Neural cell (in vitro differentiated cells): Measurements from ENCODE around the gene PERCC1. TPM values are rescaled to one million over a fixed set of nuclear protein-coding genes. Genes with fewer than 3 reads are reported as not detected.

ENCODE experiments used
- H2AFZ ChIP-seq: fragments of 200-600, 300-800 bp; sonication (generic), shearing (Covaris generic); 2 replicates; pipeline ENCODE4 v1.6.0; 2014; ENCODE audit warnings: low read depth, mild to moderate bottlenecking, antibody characterized with exemption, low read length, moderate library complexity
- H3F3A ChIP-seq: fragments of 200-600 bp; shearing (Covaris generic); 2 replicates; pipeline ENCODE4 v1.6.1; 2016; ENCODE audit warnings: mild to moderate bottlenecking, moderate library complexity, mixed read lengths, antibody characterized with exemption, low read length; ENCODE audit not compliant: insufficient read depth, poor library complexity, severe bottlenecking
- H3K27ac ChIP-seq: fragments of 200-600, 300-800 bp; sonication (generic), shearing (Covaris generic); 2 replicates; pipeline ENCODE4 v1.5.1; 2014; ENCODE audit warnings: mild to moderate bottlenecking, low read length, moderate library complexity
- H3K27me3 ChIP-seq: fragments of 300-800, 200-600 bp; sonication (generic), shearing (Covaris generic); 2 replicates; pipeline ENCODE4 v1.6.0; 2014; ENCODE audit warnings: mild to moderate bottlenecking, low read depth, low read length, moderate library complexity; ENCODE audit not compliant: insufficient read depth
- H3K36me3 ChIP-seq: fragments of 300-800, 200-600 bp; sonication (generic), shearing (Covaris generic); 2 replicates; pipeline ENCODE4 v1.5.1; 2014; ENCODE audit warnings: mild to moderate bottlenecking, antibody characterized with exemption, low read length, moderate library complexity; ENCODE audit not compliant: insufficient read depth
- H3K4me2 ChIP-seq: fragments of 300-800, 200-600 bp; sonication (generic), shearing (Covaris generic); 2 replicates; pipeline ENCODE4 v1.6.0; 2014; ENCODE audit warnings: mild to moderate bottlenecking, low read length
- H3K4me3 ChIP-seq: fragments of 300-800, 200-600 bp; sonication (generic), shearing (Covaris generic); 2 replicates; pipeline ENCODE4 v1.5.1; 2014; ENCODE audit warnings: mild to moderate bottlenecking, low read length, moderate library complexity
- H3K79me2 ChIP-seq: fragments of 200-600 bp; shearing (Covaris generic); replicated peaks from 2 replicates; pipeline ENCODE4 v1.6.0; 2014; ENCODE audit warnings: mild to moderate bottlenecking, low read length, moderate library complexity; ENCODE audit not compliant: insufficient read depth
- H3K9ac ChIP-seq: fragments of 300-800, 200-600 bp; sonication (generic), shearing (Covaris generic); 2 replicates; pipeline ENCODE4 v1.6.1; 2016; ENCODE audit warnings: mild to moderate bottlenecking, low read length, mixed read lengths
- H3K9me2 ChIP-seq: fragments of 200-600 bp; shearing (Covaris generic); 2 replicates; pipeline ENCODE4 v1.6.1; 2016; ENCODE audit warnings: mild to moderate bottlenecking, low read length, mixed read lengths; ENCODE audit not compliant: insufficient read depth
- H3K9me3 ChIP-seq: fragments of 200-600, 300-800 bp; sonication (generic), shearing (Covaris generic); 2 replicates; pipeline ENCODE4 v1.6.1; 2016; ENCODE audit warnings: mild to moderate bottlenecking, mixed run types, low read length, moderate library complexity, mixed read lengths
- H4K20me1 ChIP-seq: fragments of 200-600 bp; shearing (Covaris generic); 2 replicates; pipeline ENCODE4 v1.6.1; 2016; ENCODE audit warnings: mild to moderate bottlenecking, mixed run types; ENCODE audit not compliant: insufficient read depth
- CTCF ChIP-seq: fragments of 450-650 bp; IDR thresholded peaks from 2 replicates; pipeline ENCODE4 v1.5.1; 2014; ENCODE audit warnings: antibody characterized with exemption, mild to moderate bottlenecking, moderate library complexity; ENCODE audit not compliant: poor library complexity, severe bottlenecking
- EP300 ChIP-seq: fragments of 450-650 bp; conservative IDR thresholded peaks from 2 replicates; pipeline ENCODE4 v1.6.1; 2014; ENCODE audit warnings: antibody characterized with exemption, mild to moderate bottlenecking, moderate library complexity; ENCODE audit not compliant: poor library complexity, severe bottlenecking
- EZH2 ChIP-seq: fragments of 200-600, 300-800 bp; shearing (Covaris generic), sonication (generic); IDR thresholded peaks from 2 replicates; pipeline ENCODE4 v1.6.1; 2014; ENCODE audit warnings: antibody characterized with exemption, low read length, borderline replicate concordance, mild to moderate bottlenecking; ENCODE audit not compliant: insufficient read depth, poor library complexity, severe bottlenecking
- MXI1 ChIP-seq: fragments of 450-650 bp; conservative IDR thresholded peaks from 2 replicates; pipeline ENCODE4 v1.6.1; 2014; ENCODE audit warnings: antibody characterized with exemption, mild to moderate bottlenecking; ENCODE audit not compliant: poor library complexity, severe bottlenecking
- POLR2AphosphoS5 ChIP-seq: IDR thresholded peaks from 2 replicates; pipeline ENCODE4 v1.6.1; 2012
- RAD21 ChIP-seq: fragments of 450-650 bp; conservative IDR thresholded peaks from 2 replicates; pipeline ENCODE4 v1.6.1; 2014; ENCODE audit warnings: antibody characterized with exemption, mild to moderate bottlenecking, moderate library complexity
- REST ChIP-seq: IDR thresholded peaks from 2 replicates; pipeline ENCODE4 v1.6.1; 2012; ENCODE audit warnings: borderline replicate concordance
- SMC3 ChIP-seq: fragments of 450-650 bp; conservative IDR thresholded peaks from 2 replicates; pipeline ENCODE4 v1.6.1; 2014; ENCODE audit warnings: antibody characterized with exemption, mild to moderate bottlenecking, moderate library complexity; ENCODE audit not compliant: poor library complexity
- TAF1 ChIP-seq: IDR thresholded peaks from 2 replicates; pipeline ENCODE4 v1.6.1; 2012; ENCODE audit warnings: low read depth
- polyA plus RNA-seq: library from polyadenylated mRNA; depleted of rRNA; stranded (reverse); fragments of >200 nt; gene quantifications from 2 replicates; pipeline ENCODE4 v1.2.3, GENCODE V29; 2014

The PERCC1 gene
- polyA plus RNA-seq, 1 donor from 2014 or later = not detected

DNA sequence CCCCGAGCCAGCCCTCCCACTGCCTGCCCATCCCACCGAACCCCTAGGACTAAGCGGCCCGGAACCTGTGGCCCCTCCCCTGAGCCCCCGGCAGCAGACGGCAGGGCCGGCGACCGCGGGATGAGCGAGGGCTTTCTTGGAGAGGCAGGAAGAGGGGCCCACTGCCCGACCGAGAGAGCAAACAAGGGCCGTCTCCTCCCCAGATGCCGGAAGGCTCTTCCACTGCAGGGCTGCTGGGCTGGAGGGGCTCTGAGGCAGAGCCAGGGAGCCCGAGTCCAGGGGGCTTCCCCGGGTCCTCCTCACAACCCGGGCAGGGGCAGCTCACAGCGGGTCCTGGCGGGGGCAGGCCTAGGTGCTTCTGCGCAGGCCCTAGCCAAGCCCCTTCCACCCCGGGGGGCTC is 2.9 kb downstream of the PERCC1 start:
- no peaks in the 10 kb centered on the region for H3K9me2 ChIP-seq
- no peak overlapping the region for H2AFZ ChIP-seq
- no peaks in the 10 kb centered on the region for H3K79me2 ChIP-seq
- no peaks in the 10 kb centered on the region for H3K27me3 ChIP-seq
- no peak overlapping the region for H3K4me2 ChIP-seq
- H3K9me3 ChIP-seq = no peaks in the 10 kb centered on the region
- no peak overlapping the region for H3K9ac ChIP-seq
- no peaks in the 10 kb centered on the region for H4K20me1 ChIP-seq
- H3K4me3 ChIP-seq = no peak overlapping the region
- H3F3A ChIP-seq = no peaks in the 10 kb centered on the region
- no peak for TF ChIP-seq RAD21
- no peak for TF ChIP-seq EP300
- no peak for TF ChIP-seq EZH2
- TF ChIP-seq REST = no peak
- no peak for TF ChIP-seq CTCF
- no peak for TF ChIP-seq SMC3
- TF ChIP-seq MXI1 = no peak
- no peak for TF ChIP-seq TAF1
- no peak for TF ChIP-seq POLR2AphosphoS5
- H3K27ac ChIP-seq = no peak overlapping the region
- H3K36me3 ChIP-seq = no peaks in the 10 kb centered on the region

DNA sequence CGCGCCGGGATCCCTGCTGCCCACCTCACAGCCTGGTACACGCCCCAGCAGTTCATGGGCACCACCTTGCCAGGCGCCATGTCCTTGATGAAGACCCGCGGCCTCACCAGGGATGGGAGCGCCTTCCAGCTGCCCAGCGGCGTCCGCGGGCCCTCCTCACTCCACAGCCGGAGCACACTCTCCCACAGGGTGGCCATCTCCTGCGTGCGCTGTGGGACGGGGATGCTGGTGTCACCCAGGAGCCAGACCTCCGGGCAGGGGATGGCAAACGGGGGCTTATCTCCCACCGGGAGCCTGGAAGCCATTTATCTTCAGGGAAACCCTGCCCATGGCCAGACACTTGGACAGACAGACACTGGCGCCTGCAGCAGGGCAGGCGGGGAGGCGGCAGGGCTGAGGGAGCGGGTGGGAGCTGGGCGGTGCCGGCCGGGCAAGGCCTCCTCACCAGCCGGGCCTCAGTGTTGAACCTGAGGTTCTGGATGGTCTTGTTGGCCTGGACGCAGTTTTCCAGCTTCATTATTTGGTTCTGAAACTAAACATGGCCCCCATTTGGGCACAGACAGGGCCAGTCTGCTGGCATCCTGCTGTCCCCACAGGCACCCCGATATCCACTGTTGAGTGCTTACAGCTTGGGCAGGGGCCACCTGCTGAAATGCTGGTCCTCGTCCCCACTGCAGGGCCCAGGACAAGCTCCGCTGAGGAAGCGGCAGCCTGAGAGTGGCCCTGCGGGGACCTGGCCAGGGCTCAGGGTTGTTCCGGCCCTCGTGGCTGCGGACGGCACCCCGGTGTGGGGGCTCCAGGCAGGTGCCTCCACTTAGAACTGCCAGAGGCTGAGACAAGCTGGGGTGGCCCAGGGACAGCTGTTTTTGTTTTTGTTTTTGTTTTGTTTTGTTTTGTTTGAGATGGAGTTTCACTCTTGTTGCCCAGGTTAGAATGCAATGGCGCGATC is 4.0 kb downstream of the PERCC1 start:
- Histone ChIP-seq H3K27ac (no peak overlapping the region), H3K79me2 (no peaks in the 10 kb centered on the region), H3F3A (no peaks in the 10 kb centered on the region), H3K4me2 (no peak overlapping the region), H3K9me3 (no peaks in the 10 kb centered on the region), H3K4me3 (no peak overlapping the region), H3K9me2 (no peaks in the 10 kb centered on the region), H3K36me3 (no peaks in the 10 kb centered on the region), H2AFZ (no peak overlapping the region), H3K27me3 (no peaks in the 10 kb centered on the region), H3K9ac (no peak overlapping the region), H4K20me1 (no peaks in the 10 kb centered on the region)
- TF ChIP-seq SMC3 (no peak), EZH2 (no peak), EP300 (no peak), MXI1 (no peak), CTCF (no peak), TAF1 (no peak), RAD21 (no peak), POLR2AphosphoS5 (no peak), REST (no peak)
